Measurements from ENCODE around the gene SCARF2.
"Not testable (repeated sequence)": the region's sequence is repeated elsewhere in the genome, so short reads cannot be mapped to it uniquely, and the experiment has no call there.

Gene SCARF2

GRCh38 chr22:20414059-20414440 is 23.6 kb downstream of the SCARF2 start:
- Histone ChIP-seq H3K9me2 (ENCODE audit: low read depth, low read length) (no peaks in the 10 kb centered on the region), H3K9ac (ENCODE audit: low read length) (no peak overlapping the region), H3K4me3 (ENCODE audit: low read depth, low read length, poor library complexity, severe bottlenecking) (no peak overlapping the region)

GRCh38 chr22:20413217-20414058 is 24.2 kb downstream of the SCARF2 start:
- peaks cover 5% of the 10 kb centered on the region; the same call in 1 of the 2 replicates for H3K27me3 ChIP-seq (ENCODE audit: insufficient read depth, low read length)
- H3K9me2 ChIP-seq (ENCODE audit: low read depth, low read length) = no peaks in the 10 kb centered on the region
- H3K36me3 ChIP-seq (ENCODE audit: insufficient read depth, low read length) = no peaks in the 10 kb centered on the region
- no peak overlapping the region for H3K27ac ChIP-seq (ENCODE audit: low read depth, low read length, poor library complexity, severe bottlenecking)
- TF ChIP-seq EZH2 (IDR thresholded peaks at IDR 0.05; ENCODE audit: borderline replicate concordance, low read length) (no peak), CTCF (IDR thresholded peaks at IDR 0.05; ENCODE audit: low read length) (no peak)
- no peaks in the 10 kb centered on the region for H3K9me3 ChIP-seq (ENCODE audit: low read length)
- H2AFZ ChIP-seq (ENCODE audit: low read length) = no peak overlapping the region
- H3K4me1 ChIP-seq (ENCODE audit: insufficient read depth, low read length, severe bottlenecking) = no peaks in the 10 kb centered on the region
- H3K4me2 ChIP-seq (ENCODE audit: low read length) = no peak overlapping the region
- H3F3A ChIP-seq (ENCODE audit: insufficient read depth, low read length) = no peaks in the 10 kb centered on the region
- no peaks in the 10 kb centered on the region for H3K79me2 ChIP-seq (ENCODE audit: insufficient read depth, low read length)
- no peaks in the 10 kb centered on the region for H4K20me1 ChIP-seq (ENCODE audit: insufficient read depth, low read length)
- no peak overlapping the region for H3K4me3 ChIP-seq (ENCODE audit: low read depth, low read length, poor library complexity, severe bottlenecking)
- H3K9ac ChIP-seq (ENCODE audit: low read length) = no peak overlapping the region

More at GRCh38 chr22:20414059-20414440, 23.6 kb downstream of the SCARF2 start:
- Histone ChIP-seq H3K36me3 (ENCODE audit: insufficient read depth, low read length) (no peaks in the 10 kb centered on the region), H2AFZ (ENCODE audit: low read length) (no peak overlapping the region), H3K79me2 (ENCODE audit: insufficient read depth, low read length) (no peaks in the 10 kb centered on the region), H3K27me3 (ENCODE audit: insufficient read depth, low read length) (peaks cover 5% of the 10 kb centered on the region; the same call in 1 of the 2 replicates), H3K9me3 (ENCODE audit: low read length) (no peaks in the 10 kb centered on the region), H3F3A (ENCODE audit: insufficient read depth, low read length) (no peaks in the 10 kb centered on the region), H3K4me2 (ENCODE audit: low read length) (no peak overlapping the region), H3K27ac (ENCODE audit: low read depth, low read length, poor library complexity, severe bottlenecking) (no peak overlapping the region), H4K20me1 (ENCODE audit: insufficient read depth, low read length) (no peaks in the 10 kb centered on the region), H3K4me1 (ENCODE audit: insufficient read depth, low read length, severe bottlenecking) (no peaks in the 10 kb centered on the region)
- TF ChIP-seq EZH2 (IDR thresholded peaks at IDR 0.05; ENCODE audit: borderline replicate concordance, low read length) (no peak), CTCF (IDR thresholded peaks at IDR 0.05; ENCODE audit: low read length) (no peak)

GRCh38 chr22:20412474-20413216 is 25.0 kb downstream of the SCARF2 start:
- Histone ChIP-seq H3K9ac (ENCODE audit: low read length) (no peak overlapping the region), H3F3A (ENCODE audit: insufficient read depth, low read length) (no peaks in the 10 kb centered on the region), H3K4me1 (ENCODE audit: insufficient read depth, low read length, severe bottlenecking) (no peaks in the 10 kb centered on the region), H3K27me3 (ENCODE audit: insufficient read depth, low read length) (peaks cover 5% of the 10 kb centered on the region; the same call in 1 of the 2 replicates), H3K9me3 (ENCODE audit: low read length) (no peaks in the 10 kb centered on the region), H3K79me2 (ENCODE audit: insufficient read depth, low read length) (no peaks in the 10 kb centered on the region), H2AFZ (ENCODE audit: low read length) (no peak overlapping the region), H3K4me3 (ENCODE audit: low read depth, low read length, poor library complexity, severe bottlenecking) (no peak overlapping the region), H4K20me1 (ENCODE audit: insufficient read depth, low read length) (no peaks in the 10 kb centered on the region), H3K9me2 (ENCODE audit: low read depth, low read length) (no peaks in the 10 kb centered on the region), H3K4me2 (ENCODE audit: low read length) (no peak overlapping the region), H3K27ac (ENCODE audit: low read depth, low read length, poor library complexity, severe bottlenecking) (no peak overlapping the region), H3K36me3 (ENCODE audit: insufficient read depth, low read length) (no peaks in the 10 kb centered on the region)
- TF ChIP-seq EZH2 (IDR thresholded peaks at IDR 0.05; ENCODE audit: borderline replicate concordance, low read length) (no peak), CTCF (IDR thresholded peaks at IDR 0.05; ENCODE audit: low read length) (no peak)

GRCh38 chr22:20409385-20409784 is 28.2 kb downstream of the SCARF2 start:
- H3K79me2 ChIP-seq (ENCODE audit: insufficient read depth, low read length); H3K9ac ChIP-seq (ENCODE audit: low read length); H3K4me1 ChIP-seq (ENCODE audit: insufficient read depth, low read length, severe bottlenecking); H2AFZ ChIP-seq (ENCODE audit: low read length); H3F3A ChIP-seq (ENCODE audit: insufficient read depth, low read length); H4K20me1 ChIP-seq (ENCODE audit: insufficient read depth, low read length); H3K9me3 ChIP-seq (ENCODE audit: low read length); H3K36me3 ChIP-seq (ENCODE audit: insufficient read depth, low read length); H3K27me3 ChIP-seq (ENCODE audit: insufficient read depth, low read length); H3K4me3 ChIP-seq (ENCODE audit: low read depth, low read length, poor library complexity, severe bottlenecking); H3K9me2 ChIP-seq (ENCODE audit: low read depth, low read length); H3K4me2 ChIP-seq (ENCODE audit: low read length); H3K27ac ChIP-seq (ENCODE audit: low read depth, low read length, poor library complexity, severe bottlenecking): not testable (repeated sequence)
